ENCODE data around the gene UBE2U.

- TF ChIP-seq POLR2A (IDR thresholded peaks at IDR 0.05) = no peak
- TF ChIP-seq CTCF (IDR thresholded peaks at IDR 0.05) = no peak
Measured at GRCh38 chr1:64196074-64196870, 7.2 kb upstream of the UBE2U start.
